C4-2B (cell line): ENCODE measurements around the gene CCSER2.

Source experiments
- ZFX ChIP-seq: fragments of 450-650 bp; IDR thresholded peaks from 2 replicates; pipeline ENCODE4 v1.6.1; 2017
- TF ChIP-seq, protein P1 (sequence below): fragments of 450-650 bp; conservative IDR thresholded peaks from 2 replicates; pipeline ENCODE4 v1.5.1; 2017; ENCODE audit warnings: mild to moderate bottlenecking

DNA sequence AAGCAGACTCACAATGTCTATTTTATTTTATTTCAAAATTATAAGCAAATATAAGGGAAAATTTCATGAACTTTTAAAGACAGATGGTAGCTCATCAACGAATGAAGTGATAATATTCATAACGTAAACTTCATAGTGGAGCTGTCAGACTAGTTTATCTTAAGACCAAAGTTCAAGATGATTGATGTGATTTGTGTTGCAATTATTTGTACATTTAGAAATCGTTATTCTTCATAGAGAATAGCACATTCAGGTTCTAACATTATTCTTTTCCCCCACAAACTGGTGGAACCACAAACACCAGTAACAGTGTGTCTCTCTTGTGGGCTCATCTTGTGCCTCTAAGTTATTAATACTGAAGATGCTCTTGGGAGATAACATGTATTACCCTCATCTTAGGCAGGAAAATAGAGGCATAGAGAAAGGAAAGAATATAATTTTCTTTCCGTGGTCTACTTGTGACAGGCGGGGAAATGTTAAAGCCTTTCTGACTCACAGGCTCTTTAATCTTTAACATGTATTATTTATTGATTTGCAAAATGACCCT lies 37.0 kb downstream of the CCSER2 start:
- TF ChIP-seq, protein P1, sequence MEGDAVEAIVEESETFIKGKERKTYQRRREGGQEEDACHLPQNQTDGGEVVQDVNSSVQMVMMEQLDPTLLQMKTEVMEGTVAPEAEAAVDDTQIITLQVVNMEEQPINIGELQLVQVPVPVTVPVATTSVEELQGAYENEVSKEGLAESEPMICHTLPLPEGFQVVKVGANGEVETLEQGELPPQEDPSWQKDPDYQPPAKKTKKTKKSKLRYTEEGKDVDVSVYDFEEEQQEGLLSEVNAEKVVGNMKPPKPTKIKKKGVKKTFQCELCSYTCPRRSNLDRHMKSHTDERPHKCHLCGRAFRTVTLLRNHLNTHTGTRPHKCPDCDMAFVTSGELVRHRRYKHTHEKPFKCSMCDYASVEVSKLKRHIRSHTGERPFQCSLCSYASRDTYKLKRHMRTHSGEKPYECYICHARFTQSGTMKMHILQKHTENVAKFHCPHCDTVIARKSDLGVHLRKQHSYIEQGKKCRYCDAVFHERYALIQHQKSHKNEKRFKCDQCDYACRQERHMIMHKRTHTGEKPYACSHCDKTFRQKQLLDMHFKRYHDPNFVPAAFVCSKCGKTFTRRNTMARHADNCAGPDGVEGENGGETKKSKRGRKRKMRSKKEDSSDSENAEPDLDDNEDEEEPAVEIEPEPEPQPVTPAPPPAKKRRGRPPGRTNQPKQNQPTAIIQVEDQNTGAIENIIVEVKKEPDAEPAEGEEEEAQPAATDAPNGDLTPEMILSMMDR = no peak
- no peak for TF ChIP-seq ZFX
